Neural progenitor cell (in vitro differentiated cells): ENCODE results near the gene STK24. TPM values are rescaled to one million over a fixed set of nuclear protein-coding genes. Genes with fewer than 3 reads are reported as not detected.

Experiments used
- DNase-seq: peaks from one replicate; pipeline ENCODE4 v3.0.0-alpha.2; 2016; ENCODE audit warnings: low spot score
- H2AFZ ChIP-seq: fragments of 200-600 bp; sonication (generic); replicated peaks from 2 replicates; pipeline ENCODE4 v1.6.1; 2016; ENCODE audit warnings: antibody characterized with exemption
- H3F3A ChIP-seq: fragments of 200-600 bp; sonication (generic); 2 replicates; pipeline ENCODE4 v1.6.1; 2016; ENCODE audit warnings: antibody characterized with exemption, low read depth
- H3K27ac ChIP-seq: fragments of 200-600 bp; sonication (generic); 2 replicates; pipeline ENCODE4 v1.5.1; 2016; ENCODE audit warnings: mild to moderate bottlenecking
- H3K27me3 ChIP-seq: fragments of 200-600 bp; sonication (generic); 2 replicates; pipeline ENCODE4 v1.6.1; 2016; ENCODE audit warnings: mild to moderate bottlenecking, moderate library complexity
- H3K36me3 ChIP-seq: fragments of 200-600 bp; sonication (generic); 2 replicates; pipeline ENCODE4 v1.5.1; 2016
- H3K4me1 ChIP-seq: fragments of 200-600 bp; sonication (generic); 2 replicates; pipeline ENCODE4 v1.6.1; 2016; ENCODE audit warnings: mixed run types
- H3K4me2 ChIP-seq: fragments of 200-600 bp; sonication (generic); 2 replicates; pipeline ENCODE4 v1.6.1; 2016
- H3K4me3 ChIP-seq: fragments of 200-600 bp; sonication (generic); 2 replicates; pipeline ENCODE4 v1.5.1; 2016
- H3K79me2 ChIP-seq: fragments of 200-600 bp; sonication (generic); 2 replicates; pipeline ENCODE4 v1.6.1; 2016; ENCODE audit warnings: low read depth
- H3K9ac ChIP-seq: fragments of 200-600 bp; sonication (generic); 2 replicates; pipeline ENCODE4 v1.6.1; 2016
- H3K9me3 ChIP-seq: fragments of 200-600 bp; sonication (generic); 2 replicates; pipeline ENCODE4 v1.5.1; 2016; ENCODE audit warnings: low read depth
- H4K20me1 ChIP-seq: fragments of 200-600 bp; sonication (generic); 2 replicates; pipeline ENCODE4 v1.6.1; 2016; ENCODE audit warnings: low read depth
- H3K27ac Mint-ChIP-seq: 3 replicates; pipeline ENCODE4 v1.8.0; 2021; ENCODE audit warnings: mixed read lengths
- H3K27me3 Mint-ChIP-seq: 2 replicates; pipeline ENCODE4 v1.8.0; 2022; ENCODE audit warnings: low read depth, mild to moderate bottlenecking, inconsistent platforms, moderate library complexity, mixed read lengths; ENCODE audit not compliant: insufficient read depth
- H3K36me3 Mint-ChIP-seq: 3 replicates; pipeline ENCODE4 v1.8.0; 2021; ENCODE audit warnings: mixed read lengths
- H3K4me1 Mint-ChIP-seq: 3 replicates; pipeline ENCODE4 v1.8.0; 2021; ENCODE audit warnings: mixed read lengths
- H3K4me3 Mint-ChIP-seq: 3 replicates; pipeline ENCODE4 v1.8.0; 2021; ENCODE audit warnings: mild to moderate bottlenecking, moderate library complexity, mixed read lengths
- H3K9me3 Mint-ChIP-seq: 3 replicates; pipeline ENCODE4 v1.8.0; 2020; ENCODE audit warnings: mixed read lengths
- EZH2 ChIP-seq: fragments of 200-600 bp; sonication (generic); IDR thresholded peaks from 2 replicates; pipeline ENCODE4 v1.6.1; 2017; ENCODE audit warnings: antibody characterized with exemption, mild to moderate bottlenecking, moderate library complexity
- EZH2phosphoT487 ChIP-seq: fragments of 200-600 bp; sonication (generic); IDR thresholded peaks from 2 replicates; pipeline ENCODE4 v1.6.1; 2017; ENCODE audit warnings: antibody characterized with exemption
- total RNA-seq: library from RNA; depleted of rRNA; stranded (reverse); fragments of >200 nt; gene quantifications from 2 replicates; pipeline ENCODE4 v1.2.3, GENCODE V29; 2015; ENCODE audit warnings: low replicate concordance
- TF ChIP-seq, protein P1 (sequence below): fragments of 200-600 bp; sonication (generic); IDR thresholded peaks from 2 replicates; pipeline ENCODE4 v1.5.1; 2017; ENCODE audit warnings: antibody characterized with exemption, mild to moderate bottlenecking

The STK24 gene
- total RNA-seq, 1 donor from 2014 or later, result 330 TPM

DNA sequence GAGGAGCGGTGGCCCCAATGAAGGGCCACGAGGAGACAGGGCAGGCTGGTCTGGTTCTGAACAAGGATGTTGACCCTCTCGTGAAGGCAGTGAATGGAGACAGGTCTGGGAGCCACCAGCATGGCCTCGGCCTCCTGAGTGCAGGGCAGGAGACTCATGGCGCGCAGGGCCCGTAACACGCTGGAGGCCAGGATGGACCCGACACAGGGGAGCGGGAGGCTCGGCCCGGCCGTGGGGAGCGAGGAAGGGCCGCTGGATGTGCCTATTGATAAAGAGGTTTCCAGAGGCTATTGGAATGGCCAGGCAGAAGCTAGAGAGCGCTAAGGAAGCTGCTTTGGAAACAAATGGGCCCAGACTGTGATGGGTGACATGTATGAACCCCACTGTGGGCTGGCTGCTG, 132.5 kb downstream of the STK24 start:
- Histone ChIP-seq H3K27ac (no peak overlapping the region), H3K36me3 (no peaks in the 10 kb centered on the region), H3K27me3 (no peaks in the 10 kb centered on the region), H3K79me2 (no peaks in the 10 kb centered on the region), H3K9ac (no peak overlapping the region), H2AFZ (no peak overlapping the region), H3K4me3 (no peak overlapping the region), H3K9me3 (no peaks in the 10 kb centered on the region), H3K4me2 (no peak overlapping the region), H3F3A (peaks cover 19% of the 10 kb centered on the region), H3K4me1 (no peaks in the 10 kb centered on the region), H4K20me1 (peaks cover 9% of the 10 kb centered on the region)
- Mint-ChIP-seq H3K4me3 (no peak overlapping the region), H3K36me3 (peaks cover 26% of the 10 kb centered on the region), H3K9me3 (no peaks in the 10 kb centered on the region), H3K27me3 (peaks cover 12% of the 10 kb centered on the region), H3K27ac (peak overlapping the region; percentile 36), H3K4me1 (peaks cover 2% of the 10 kb centered on the region)
- no peak for TF ChIP-seq EZH2phosphoT487
- TF ChIP-seq EZH2, result no peak
- TF ChIP-seq, protein P1, sequence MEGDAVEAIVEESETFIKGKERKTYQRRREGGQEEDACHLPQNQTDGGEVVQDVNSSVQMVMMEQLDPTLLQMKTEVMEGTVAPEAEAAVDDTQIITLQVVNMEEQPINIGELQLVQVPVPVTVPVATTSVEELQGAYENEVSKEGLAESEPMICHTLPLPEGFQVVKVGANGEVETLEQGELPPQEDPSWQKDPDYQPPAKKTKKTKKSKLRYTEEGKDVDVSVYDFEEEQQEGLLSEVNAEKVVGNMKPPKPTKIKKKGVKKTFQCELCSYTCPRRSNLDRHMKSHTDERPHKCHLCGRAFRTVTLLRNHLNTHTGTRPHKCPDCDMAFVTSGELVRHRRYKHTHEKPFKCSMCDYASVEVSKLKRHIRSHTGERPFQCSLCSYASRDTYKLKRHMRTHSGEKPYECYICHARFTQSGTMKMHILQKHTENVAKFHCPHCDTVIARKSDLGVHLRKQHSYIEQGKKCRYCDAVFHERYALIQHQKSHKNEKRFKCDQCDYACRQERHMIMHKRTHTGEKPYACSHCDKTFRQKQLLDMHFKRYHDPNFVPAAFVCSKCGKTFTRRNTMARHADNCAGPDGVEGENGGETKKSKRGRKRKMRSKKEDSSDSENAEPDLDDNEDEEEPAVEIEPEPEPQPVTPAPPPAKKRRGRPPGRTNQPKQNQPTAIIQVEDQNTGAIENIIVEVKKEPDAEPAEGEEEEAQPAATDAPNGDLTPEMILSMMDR, result no peak
- no peak for DNase-seq

DNA sequence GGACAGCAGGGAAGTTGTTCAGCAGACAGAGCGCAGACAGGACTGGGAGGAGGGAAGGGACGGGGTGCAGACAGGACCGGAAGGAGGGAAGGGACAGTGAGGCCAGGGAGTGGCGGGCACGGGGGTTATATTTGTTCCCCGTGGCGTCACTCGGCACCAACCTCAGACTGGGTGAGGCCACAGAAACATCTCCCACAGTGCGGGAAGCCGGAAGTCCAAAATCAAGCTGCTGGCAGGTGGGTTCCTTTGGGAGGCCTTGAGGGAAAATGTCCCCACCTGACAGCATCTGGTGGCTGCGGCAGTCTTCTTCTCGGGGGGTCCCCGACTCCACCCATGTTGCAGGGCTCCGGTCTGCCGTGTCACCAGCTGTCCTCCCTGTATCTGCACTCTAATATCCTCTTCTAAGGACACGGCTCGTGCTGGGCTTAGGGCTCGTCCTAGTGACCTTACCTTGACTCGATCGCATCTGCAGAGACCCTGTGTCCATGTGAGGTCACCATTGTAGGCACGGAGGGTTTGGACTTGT, 133.0 kb downstream of the STK24 start:
- H3K79me2 ChIP-seq, result no peaks in the 10 kb centered on the region
- Mint-ChIP-seq H3K27me3 (peaks cover 11% of the 10 kb centered on the region), H3K4me1 (no peaks in the 10 kb centered on the region), H3K4me3 (no peak overlapping the region), H3K27ac (peak overlapping the region; percentile 36), H3K36me3 (peaks cover 21% of the 10 kb centered on the region), H3K9me3 (no peaks in the 10 kb centered on the region)
- H3K9me3 ChIP-seq, result no peaks in the 10 kb centered on the region
- H3F3A ChIP-seq, result peaks cover 14% of the 10 kb centered on the region
- no peak overlapping the region for H3K4me3 ChIP-seq
- H3K4me2 ChIP-seq, result no peak overlapping the region
- H3K27ac ChIP-seq, result no peak overlapping the region
- H2AFZ ChIP-seq, result no peak overlapping the region
- no peak for TF ChIP-seq EZH2
- TF ChIP-seq EZH2phosphoT487, result no peak
- TF ChIP-seq, protein P1, result no peak
- no peaks in the 10 kb centered on the region for H3K27me3 ChIP-seq
- no peak for DNase-seq
- no peaks in the 10 kb centered on the region for H3K36me3 ChIP-seq
- no peaks in the 10 kb centered on the region for H3K4me1 ChIP-seq
- no peak overlapping the region for H3K9ac ChIP-seq
- H4K20me1 ChIP-seq, result peaks cover 5% of the 10 kb centered on the region

DNA sequence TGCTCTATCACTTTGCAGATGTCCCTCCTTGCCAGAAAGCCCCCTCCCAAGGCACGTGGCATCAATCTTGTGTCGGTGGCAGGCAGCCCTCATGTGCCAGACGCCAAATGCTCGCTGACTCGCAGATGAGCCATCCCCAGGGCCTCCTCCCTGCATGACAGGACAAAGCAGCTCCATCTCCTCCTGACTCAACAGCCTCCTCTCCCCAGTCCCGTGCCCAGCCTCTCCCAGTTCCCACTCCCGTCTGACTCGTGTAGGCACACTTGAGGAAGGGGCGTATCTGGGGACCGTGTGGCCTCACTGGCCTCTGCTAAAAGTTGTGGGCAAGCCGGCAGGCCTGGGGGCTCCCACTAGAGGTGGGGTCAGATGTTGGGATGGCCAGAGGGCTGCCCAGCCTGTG, 133.6 kb downstream of the STK24 start:
- Histone ChIP-seq H3K27ac (no peak overlapping the region), H3K9me3 (no peaks in the 10 kb centered on the region), H3K4me3 (no peak overlapping the region), H3K4me1 (no peaks in the 10 kb centered on the region), H3K4me2 (no peak overlapping the region), H4K20me1 (no peaks in the 10 kb centered on the region), H3K27me3 (no peaks in the 10 kb centered on the region), H3K79me2 (no peaks in the 10 kb centered on the region), H3K9ac (no peak overlapping the region), H2AFZ (no peak overlapping the region), H3K36me3 (no peaks in the 10 kb centered on the region), H3F3A (peaks cover 8% of the 10 kb centered on the region)
- H3K4me1 Mint-ChIP-seq, result no peaks in the 10 kb centered on the region
- peaks cover 11% of the 10 kb centered on the region for H3K27me3 Mint-ChIP-seq
- H3K9me3 Mint-ChIP-seq, result no peaks in the 10 kb centered on the region
- H3K36me3 Mint-ChIP-seq, result peaks cover 16% of the 10 kb centered on the region
- DNase-seq, result no peak
- no peak overlapping the region for H3K27ac Mint-ChIP-seq
- no peak for TF ChIP-seq EZH2phosphoT487
- no peak overlapping the region for H3K4me3 Mint-ChIP-seq

DNA sequence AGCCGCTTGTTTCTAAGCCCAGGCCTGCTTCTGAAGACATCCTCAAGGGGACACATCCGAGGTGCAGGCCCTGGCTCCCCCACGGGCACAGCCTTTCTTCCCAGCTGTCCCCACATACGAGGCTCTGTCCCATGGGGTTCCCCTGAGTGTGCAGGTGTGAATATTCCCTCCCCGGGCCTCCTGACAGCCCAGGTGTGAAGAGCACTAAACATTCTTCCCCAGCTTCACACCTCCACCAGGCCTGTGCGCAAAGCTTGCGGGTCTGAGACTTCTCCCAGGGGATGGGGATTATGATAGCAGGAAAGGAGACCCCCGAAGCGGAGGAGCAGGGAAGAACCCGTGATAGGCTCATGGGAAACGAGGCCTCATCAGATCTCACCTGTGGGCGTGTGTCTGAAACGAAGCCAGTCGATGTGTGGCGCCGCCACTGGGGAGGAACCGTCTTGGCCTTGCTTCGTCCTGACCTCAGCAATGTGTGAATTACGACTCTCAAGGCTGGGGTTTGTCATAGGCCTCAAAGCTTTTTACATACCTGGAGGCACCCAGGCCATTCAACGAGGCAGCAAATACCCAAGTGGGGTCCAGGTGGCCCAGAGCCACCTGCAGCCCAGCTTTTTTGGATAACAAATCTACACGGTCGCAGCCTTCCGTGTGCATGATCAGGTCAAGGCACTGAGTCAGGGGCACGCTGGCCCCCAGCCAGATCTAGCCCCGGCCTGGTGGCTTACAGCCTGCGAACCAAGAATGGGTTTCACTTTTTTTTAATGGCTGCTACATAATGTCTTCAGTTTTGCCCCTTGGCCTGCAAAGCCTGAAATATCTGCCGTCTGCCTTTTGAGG, 134.3 kb downstream of the STK24 start:
- Histone ChIP-seq H2AFZ (no peak overlapping the region), H3K9me3 (no peaks in the 10 kb centered on the region), H4K20me1 (no peaks in the 10 kb centered on the region), H3K4me2 (no peak overlapping the region), H3K9ac (no peak overlapping the region), H3K27ac (no peak overlapping the region), H3K27me3 (no peaks in the 10 kb centered on the region), H3K36me3 (no peaks in the 10 kb centered on the region), H3K4me3 (no peak overlapping the region), H3K79me2 (no peaks in the 10 kb centered on the region), H3F3A (peaks cover 6% of the 10 kb centered on the region), H3K4me1 (no peaks in the 10 kb centered on the region)
- peaks cover 11% of the 10 kb centered on the region for H3K36me3 Mint-ChIP-seq
- no peaks in the 10 kb centered on the region for H3K9me3 Mint-ChIP-seq
- no peak for TF ChIP-seq EZH2phosphoT487
- TF ChIP-seq, protein P1, result no peak
- TF ChIP-seq EZH2, result no peak
- peaks cover 12% of the 10 kb centered on the region for H3K27me3 Mint-ChIP-seq
- H3K27ac Mint-ChIP-seq, result no peak overlapping the region
- H3K4me3 Mint-ChIP-seq, result no peak overlapping the region
- H3K4me1 Mint-ChIP-seq, result no peaks in the 10 kb centered on the region
- DNase-seq, result no peak
